Naive thymus-derived CD8-positive, alpha-beta T cell (primary cell): ENCODE measurements around the gene SERTM1. TPM values are rescaled to one million over a fixed set of nuclear protein-coding genes. Genes with fewer than 3 reads are reported as not detected.

Experiments used
- ATAC-seq, 2 donors: fragments of 150-1000 bp; cut with Tn5 transposase in 1 of 2; sonication (Bioruptor Pico), chemical (Tn5 transposase) in 1 of 2; 1 replicate in 1 of 2; 2 replicates in 1 of 2; pipeline ENCODE4 v1.10.0; 2021; ENCODE audit warnings: mild to moderate bottlenecking in 2 of 2, moderate library complexity in 2 of 2
- POLR2A ChIA-PET: fragments of 350-600 bp; sonication (Branson Sonifier 250); formaldehyde crosslinking; loops from one replicate; lab custom pipeline; 2021; ENCODE audit warnings: antibody characterized with exemption; lab: Charles Lee
- DNase-seq, 10 donors: peaks; one replicate each; pipeline versions ENCODE4 v3.0.0 to v3.0.0-alpha.2; 2020 to 2022
- H3K27ac Mint-ChIP-seq, 10 donors: one replicate each; pipeline ENCODE4 v1.8.0; 2020 to 2022; ENCODE audit warnings: mild to moderate bottlenecking in 10 of 10, mixed read lengths in 10 of 10, moderate library complexity in 4 of 10, inconsistent platforms in 1 of 10
- H3K27me3 Mint-ChIP-seq, 5 donors: one replicate each; pipeline ENCODE4 v1.8.0; 2021 to 2022; ENCODE audit warnings: mixed read lengths in 5 of 5
- H3K36me3 Mint-ChIP-seq, 3 donors: one replicate each; pipeline ENCODE4 v1.8.0; 2020 to 2022; ENCODE audit warnings: mixed read lengths in 3 of 3, mild to moderate bottlenecking in 2 of 3, inconsistent platforms in 1 of 3
- H3K4me1 Mint-ChIP-seq, 4 donors: one replicate each; pipeline ENCODE4 v1.8.0; 2021 to 2022; ENCODE audit warnings: mixed read lengths in 4 of 4
- H3K4me3 Mint-ChIP-seq, 10 donors: one replicate each; pipeline ENCODE4 v1.8.0; 2020 to 2022; ENCODE audit warnings: mild to moderate bottlenecking in 10 of 10, mixed read lengths in 10 of 10, moderate library complexity in 6 of 10, inconsistent platforms in 1 of 10
- H3K9me3 Mint-ChIP-seq, 9 donors: one replicate each; pipeline ENCODE4 v1.8.0; 2020 to 2022; ENCODE audit warnings: mixed read lengths in 9 of 9, mild to moderate bottlenecking in 3 of 9, inconsistent platforms in 1 of 9, moderate library complexity in 1 of 9
- polyA plus RNA-seq, 3 donors: library from polyadenylated mRNA; unstranded; fragments of 300-500 nt; fragmentation: Illumina TruSeq; gene quantifications; one replicate each; pipeline ENCODE4 v1.2.3, GENCODE V29; 2021
- total RNA-seq, 8 experiments: library from RNA in 2 of 8; stranded (reverse) in 2 of 8; gene quantifications; one replicate each; pipeline ENCODE4 v1.2.3 and lab custom pipeline; 2021 to 2026

The SERTM1 gene
- total and polyA plus RNA-seq, 5 experiments from 2014 or later = not detected

DNA sequence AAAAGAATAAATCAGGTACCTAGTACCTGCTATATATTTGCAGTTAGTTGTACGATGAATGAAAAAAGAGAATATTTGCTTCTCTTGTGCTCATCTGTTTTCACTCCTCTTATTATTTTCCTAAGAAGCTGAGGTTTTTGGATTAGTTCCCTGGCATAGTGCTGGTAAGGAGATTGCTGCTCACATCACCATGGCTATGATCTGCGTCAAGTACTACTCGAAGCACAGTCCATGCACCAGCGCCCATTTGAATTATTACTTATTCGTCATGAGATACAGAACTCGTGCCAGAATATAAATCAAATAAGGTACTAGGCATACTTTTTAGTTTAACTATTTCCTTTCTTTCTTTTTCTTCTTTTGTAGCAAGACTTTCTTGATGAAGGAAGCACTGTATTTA lies 7.1 kb downstream of the SERTM1 start:
- Mint-ChIP-seq H3K9me3 (peaks cover 0 to 3% (median 0%) of the 10 kb centered on the region in 9 donors), H3K4me3 (no peak overlapping the region), H3K4me1 (no peaks in the 10 kb centered on the region), H3K36me3 (no peaks in the 10 kb centered on the region), H3K27ac (no peak overlapping the region), H3K27me3 (peaks cover 5 to 27% (median 12%) of the 10 kb centered on the region in 5 donors)
- ATAC-seq (no peak), DNase-seq (no peak)
- POLR2A ChIA-PET = no interaction called here

DNA sequence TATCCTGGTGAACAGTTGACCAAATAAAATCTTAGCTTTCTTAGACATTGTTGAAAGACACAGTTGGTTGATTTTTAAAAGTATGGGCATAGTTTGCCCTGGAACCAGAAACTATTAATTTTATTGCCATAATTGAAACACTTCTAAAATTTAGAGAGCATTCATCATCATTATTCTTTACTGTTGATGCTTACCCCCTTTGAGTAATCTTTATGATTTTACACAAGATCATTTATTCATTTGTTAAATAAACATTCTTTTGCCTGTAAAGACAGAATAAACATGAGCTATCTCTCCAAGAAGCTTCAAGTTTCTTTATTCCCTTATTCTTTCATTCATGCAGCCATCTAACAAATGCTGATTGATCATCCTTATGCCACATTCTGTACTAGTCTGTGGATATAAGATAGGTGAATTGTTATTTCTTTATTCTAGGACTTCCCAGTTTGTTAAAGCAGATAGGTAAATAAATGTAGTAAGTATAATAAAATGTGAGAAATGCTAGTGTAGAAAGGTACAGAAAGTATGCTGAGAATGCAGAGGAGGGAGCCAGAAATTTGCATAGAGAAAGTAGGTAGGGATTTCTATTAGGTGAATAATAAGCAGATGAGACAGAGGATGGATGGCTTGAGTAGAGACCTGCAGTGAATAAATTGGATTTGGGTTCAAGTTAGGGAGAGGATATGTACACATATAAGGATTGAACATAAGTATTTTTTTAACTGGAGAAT lies 8.2 kb downstream of the SERTM1 start:
- H3K27me3 Mint-ChIP-seq = peaks cover 5 to 23% (median 8%) of the 10 kb centered on the region in 5 donors
- H3K36me3 Mint-ChIP-seq = no peaks in the 10 kb centered on the region
- DNase-seq (no peak), ATAC-seq (no peak)
- H3K4me1 Mint-ChIP-seq = no peaks in the 10 kb centered on the region
- no peak overlapping the region for H3K27ac Mint-ChIP-seq
- peaks cover 0 to 3% (median 0%) of the 10 kb centered on the region in 9 donors for H3K9me3 Mint-ChIP-seq
- H3K4me3 Mint-ChIP-seq = no peak overlapping the region
- POLR2A ChIA-PET = no interaction called here

DNA sequence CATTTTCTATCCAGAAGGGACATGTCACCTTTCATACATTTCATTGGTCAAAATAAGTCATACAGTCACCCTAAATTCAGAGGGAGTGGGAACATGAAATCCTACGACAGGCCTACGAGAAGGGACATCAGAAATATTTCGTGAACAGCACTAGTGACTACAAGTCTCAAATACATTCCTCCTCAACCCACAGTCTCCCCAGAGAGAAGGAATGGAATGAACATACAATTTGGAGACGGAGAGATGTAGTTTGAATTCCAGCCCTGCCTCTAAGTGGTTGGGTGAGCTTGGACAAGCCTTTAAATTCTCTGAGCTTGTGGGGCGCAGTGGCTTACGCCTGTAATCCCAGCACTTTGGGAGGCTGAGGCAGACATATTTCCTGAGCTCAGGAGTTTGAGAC lies 9.9 kb downstream of the SERTM1 start:
- Mint-ChIP-seq H3K4me3 (no peak overlapping the region), H3K4me1 (no peaks in the 10 kb centered on the region), H3K9me3 (peaks cover 0 to 3% (median 0%) of the 10 kb centered on the region in 9 donors), H3K36me3 (no peaks in the 10 kb centered on the region), H3K27ac (no peak overlapping the region), H3K27me3 (peaks cover 5 to 12% (median 10%) of the 10 kb centered on the region in 5 donors)
- no peak for ATAC-seq
- POLR2A ChIA-PET = no interaction called here
- no peak for DNase-seq

DNA sequence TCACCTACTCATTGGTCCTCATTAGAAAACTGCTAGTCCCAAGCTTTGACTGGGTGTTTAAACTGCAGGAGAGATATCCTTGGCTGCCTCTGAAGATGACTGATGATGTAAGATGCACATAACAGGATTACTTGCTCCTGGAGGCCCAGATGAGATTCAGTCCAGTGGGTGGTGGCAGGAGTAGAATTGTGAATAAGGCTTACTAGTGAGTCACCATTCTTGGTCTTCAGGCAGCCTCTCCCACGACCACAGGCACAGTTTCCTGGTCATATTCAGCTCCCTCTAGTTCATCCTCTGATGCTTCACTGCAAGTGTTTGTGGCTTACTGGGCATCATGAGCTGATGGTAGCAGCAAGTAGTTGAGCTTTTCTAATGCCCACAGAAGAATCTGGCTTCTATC lies 12.1 kb downstream of the SERTM1 start:
- POLR2A ChIA-PET = no interaction called here
- peaks cover 5 to 18% (median 11%) of the 10 kb centered on the region in 5 donors for H3K27me3 Mint-ChIP-seq
- no peaks in the 10 kb centered on the region for H3K36me3 Mint-ChIP-seq
- ATAC-seq (no peak), DNase-seq (no peak)
- no peak overlapping the region for H3K27ac Mint-ChIP-seq
- no peaks in the 10 kb centered on the region for H3K4me1 Mint-ChIP-seq
- H3K4me3 Mint-ChIP-seq = no peak overlapping the region
- H3K9me3 Mint-ChIP-seq = peaks cover 0 to 3% (median 0%) of the 10 kb centered on the region in 9 donors

DNA sequence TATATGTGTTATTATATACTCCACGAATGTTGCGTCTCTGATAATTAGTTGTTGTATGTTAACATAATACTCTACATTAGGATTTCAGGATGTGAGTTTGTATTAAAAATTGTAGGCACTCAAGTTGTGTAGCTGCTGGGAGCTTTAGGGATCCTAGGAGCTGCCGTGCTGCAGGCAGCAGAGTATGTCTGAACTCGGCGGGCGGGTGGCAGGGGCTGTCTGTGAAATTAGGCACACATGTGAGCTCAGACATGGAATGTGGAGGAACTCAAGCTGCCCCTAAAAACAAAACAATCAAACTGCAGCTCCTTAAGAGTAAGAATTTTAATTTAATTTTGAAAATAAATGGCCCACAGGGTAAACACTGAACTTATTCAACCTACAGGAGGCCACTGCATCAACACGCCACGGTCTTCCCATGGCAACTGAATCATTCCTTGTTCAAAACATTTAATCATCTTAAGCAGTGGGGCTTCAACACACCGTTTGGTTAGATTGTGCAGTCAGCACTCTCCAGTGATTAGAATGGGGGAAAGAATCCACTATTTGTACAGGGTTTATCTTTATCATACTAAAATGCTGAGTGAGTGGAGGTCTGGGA lies 22.7 kb downstream of the SERTM1 start:
- POLR2A ChIA-PET = no interaction called here

DNA sequence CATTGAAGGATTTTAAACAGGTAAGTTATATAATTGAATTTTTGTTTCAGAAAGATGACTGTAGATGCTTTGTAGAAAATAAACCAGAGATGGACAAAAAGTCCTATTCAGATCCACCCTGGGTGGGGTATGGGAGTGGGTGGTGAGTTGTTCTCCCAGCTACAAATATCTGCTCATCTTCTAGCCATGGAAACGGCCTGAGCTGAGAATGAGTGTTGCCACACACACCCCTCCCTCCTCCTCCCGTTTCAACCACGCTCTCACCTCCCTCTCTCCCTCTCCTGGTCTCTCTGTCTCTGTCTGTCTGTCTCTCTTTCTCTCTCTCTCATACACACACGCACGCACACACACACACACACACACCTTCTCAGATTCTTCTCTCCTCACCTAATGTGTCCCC lies 26.4 kb downstream of the SERTM1 start:
- ATAC-seq (no peak), DNase-seq (no peak)
- H3K27ac Mint-ChIP-seq = no peak overlapping the region
- no peak overlapping the region for H3K4me3 Mint-ChIP-seq
- POLR2A ChIA-PET = no interaction called here
- H3K4me1 Mint-ChIP-seq = no peaks in the 10 kb centered on the region
- peaks cover 9 to 57% (median 15%) of the 10 kb centered on the region in 5 donors for H3K27me3 Mint-ChIP-seq
- H3K9me3 Mint-ChIP-seq = peaks cover 0 to 10% (median 0%) of the 10 kb centered on the region in 9 donors
- no peaks in the 10 kb centered on the region for H3K36me3 Mint-ChIP-seq

More for the DNA sequence above, 22.7 kb downstream of the SERTM1 start:
- H3K36me3 Mint-ChIP-seq = no peaks in the 10 kb centered on the region
- no peaks in the 10 kb centered on the region for H3K4me1 Mint-ChIP-seq
- H3K4me3 Mint-ChIP-seq = no peak overlapping the region
- H3K27me3 Mint-ChIP-seq = peaks cover 8 to 65% (median 17%) of the 10 kb centered on the region in 5 donors
- ATAC-seq (no peak), DNase-seq (no peak)
- peaks cover 0 to 10% (median 0%) of the 10 kb centered on the region in 9 donors for H3K9me3 Mint-ChIP-seq
- no peak overlapping the region for H3K27ac Mint-ChIP-seq

DNA sequence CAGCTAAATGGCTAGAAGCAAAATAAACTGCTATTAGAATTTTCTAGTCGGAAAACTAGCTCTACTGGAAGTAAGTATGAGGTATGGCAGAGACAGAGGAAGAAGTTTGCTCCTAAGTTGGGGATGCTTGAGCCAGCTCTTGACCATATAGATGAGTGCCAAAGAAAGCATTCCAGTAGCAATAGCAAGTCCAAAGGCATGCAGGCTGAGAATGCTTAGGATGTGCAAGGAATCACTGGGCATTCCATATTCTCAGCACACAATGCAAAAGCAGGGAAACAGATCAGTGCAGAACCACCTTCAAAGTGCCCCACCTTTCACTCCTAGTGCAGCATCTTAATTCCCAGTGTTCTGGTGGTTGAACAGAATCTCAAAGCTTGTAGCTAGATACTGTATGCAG lies 32.9 kb downstream of the SERTM1 start:
- Mint-ChIP-seq H3K9me3 (peaks cover 0 to 2% (median 0%) of the 10 kb centered on the region in 9 donors), H3K4me3 (no peak overlapping the region), H3K36me3 (no peaks in the 10 kb centered on the region), H3K27me3 (peaks cover 3 to 25% (median 8%) of the 10 kb centered on the region in 5 donors), H3K4me1 (no peaks in the 10 kb centered on the region), H3K27ac (no peak overlapping the region)
- POLR2A ChIA-PET = no interaction called here
- no peak for DNase-seq
- no peak for ATAC-seq

DNA sequence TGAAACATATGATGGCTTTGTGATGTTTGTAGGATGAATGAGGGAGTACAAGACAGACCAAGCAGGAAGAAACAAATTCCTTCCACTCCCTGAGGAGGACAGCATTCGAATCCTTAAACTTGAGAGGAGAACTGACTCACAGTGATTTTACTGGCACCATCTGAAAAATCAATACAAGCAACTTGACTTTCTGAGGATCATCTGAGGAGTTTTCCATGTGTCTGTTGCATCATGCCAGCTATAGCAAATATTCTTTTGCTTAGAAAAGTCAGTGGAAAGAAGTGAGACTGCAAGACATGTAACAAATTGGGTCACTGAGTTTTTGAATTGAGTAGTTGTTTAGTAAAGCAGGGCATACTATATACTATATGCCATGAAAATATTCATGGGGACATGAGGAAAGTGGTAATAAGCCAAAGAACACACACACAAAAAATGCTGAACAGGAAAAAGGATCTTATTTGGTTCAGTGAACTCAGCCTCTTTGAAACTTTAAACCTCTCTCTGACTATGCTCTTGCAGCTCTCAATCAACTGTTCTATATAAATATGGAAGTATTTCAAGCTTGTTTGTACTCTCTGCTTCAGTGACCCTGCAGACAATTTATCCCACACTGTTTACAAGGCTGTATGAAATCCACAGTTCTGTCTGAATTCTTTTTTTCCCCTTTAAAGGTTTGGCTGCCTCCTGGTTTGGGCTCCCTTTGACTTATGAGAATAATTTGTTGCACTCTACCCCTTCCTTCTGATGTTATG lies 35.5 kb downstream of the SERTM1 start:
- POLR2A ChIA-PET = no interaction called here
- ATAC-seq = no peak
- Mint-ChIP-seq H3K27me3 (peaks cover 5 to 38% (median 15%) of the 10 kb centered on the region in 5 donors), H3K4me3 (no peak overlapping the region), H3K36me3 (no peaks in the 10 kb centered on the region), H3K9me3 (peaks cover 0 to 2% (median 0%) of the 10 kb centered on the region in 9 donors), H3K4me1 (no peaks in the 10 kb centered on the region), H3K27ac (no peak overlapping the region)
- DNase-seq = no peak

DNA sequence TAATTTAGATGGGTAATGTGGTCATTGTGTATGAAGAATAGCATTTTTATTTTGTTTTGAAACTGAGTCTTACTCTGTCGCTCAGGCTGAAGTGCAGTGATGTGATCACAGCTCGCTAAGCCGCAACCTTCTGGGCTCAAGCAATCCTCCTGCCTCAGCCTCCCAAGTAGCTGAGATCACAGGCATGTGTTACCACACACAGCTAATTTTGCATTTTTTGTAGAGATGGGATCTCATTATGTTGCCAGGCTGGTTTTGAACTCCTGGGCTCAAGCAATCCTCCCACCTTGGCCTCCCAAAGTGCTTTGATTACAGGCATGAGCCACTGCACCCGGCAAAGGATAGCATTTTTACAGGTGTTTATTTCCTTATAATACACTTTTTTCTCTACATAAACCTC lies 36.6 kb downstream of the SERTM1 start:
- peaks cover 5 to 36% (median 12%) of the 10 kb centered on the region in 5 donors for H3K27me3 Mint-ChIP-seq
- H3K27ac Mint-ChIP-seq = no peak overlapping the region
- H3K36me3 Mint-ChIP-seq = no peaks in the 10 kb centered on the region
- H3K4me3 Mint-ChIP-seq = no peak overlapping the region
- H3K9me3 Mint-ChIP-seq = peaks cover 0 to 2% (median 0%) of the 10 kb centered on the region in 9 donors
- no peaks in the 10 kb centered on the region for H3K4me1 Mint-ChIP-seq
- POLR2A ChIA-PET = no interaction called here
- DNase-seq (no peak), ATAC-seq (no peak)

DNA sequence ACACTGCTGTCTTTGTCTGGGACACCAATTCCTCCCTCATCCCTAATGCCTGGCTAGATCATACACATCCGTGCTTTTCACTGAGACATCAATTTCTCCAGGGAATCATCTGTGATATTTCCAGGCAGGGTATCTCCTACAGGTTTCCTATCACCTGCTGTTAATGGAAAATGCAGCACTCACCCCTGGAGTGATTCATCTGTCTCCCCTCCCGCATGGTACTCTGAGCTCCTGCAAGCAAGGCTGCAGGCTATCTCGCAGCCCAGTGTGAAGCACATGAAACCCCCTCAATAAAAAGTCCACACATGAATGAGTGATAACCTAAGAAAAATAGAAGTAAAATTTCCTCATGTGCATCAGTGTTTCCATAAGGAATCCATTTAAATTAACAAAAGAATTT lies 38.5 kb downstream of the SERTM1 start:
- DNase-seq = no peak
- H3K27me3 Mint-ChIP-seq = peaks cover 10 to 37% (median 13%) of the 10 kb centered on the region in 5 donors
- H3K27ac Mint-ChIP-seq = no peak overlapping the region
- H3K36me3 Mint-ChIP-seq = no peaks in the 10 kb centered on the region
- ATAC-seq = no peak
- H3K4me1 Mint-ChIP-seq = no peaks in the 10 kb centered on the region
- POLR2A ChIA-PET = no interaction called here
- H3K4me3 Mint-ChIP-seq = no peak overlapping the region
- H3K9me3 Mint-ChIP-seq = peaks cover 0 to 2% (median 0%) of the 10 kb centered on the region in 9 donors

DNA sequence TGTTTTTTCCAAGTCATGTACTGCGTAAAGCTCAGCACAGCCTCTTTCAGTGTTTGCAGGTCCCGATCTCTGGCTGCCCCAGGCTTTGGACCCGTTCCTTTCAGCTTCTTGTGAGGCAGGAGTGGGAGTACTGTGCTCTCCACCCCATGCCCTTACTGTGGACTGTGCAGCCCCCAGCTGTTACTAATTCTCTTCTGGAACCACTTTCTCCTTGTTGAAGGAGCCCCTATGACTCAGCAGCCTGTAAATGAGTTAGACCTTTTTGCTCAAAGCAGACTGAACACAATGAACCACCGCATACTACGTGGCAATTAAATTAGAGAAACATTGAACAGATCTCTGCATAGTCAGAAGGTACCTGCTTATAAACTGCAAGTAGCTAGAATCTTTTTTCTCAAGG lies 39.0 kb downstream of the SERTM1 start:
- Mint-ChIP-seq H3K27ac (no peak overlapping the region), H3K4me3 (no peak overlapping the region), H3K9me3 (peaks cover 0 to 2% (median 0%) of the 10 kb centered on the region in 9 donors), H3K36me3 (no peaks in the 10 kb centered on the region), H3K4me1 (no peaks in the 10 kb centered on the region), H3K27me3 (peaks cover 10 to 37% (median 13%) of the 10 kb centered on the region in 5 donors)
- POLR2A ChIA-PET = no interaction called here
- ATAC-seq = no peak
- no peak for DNase-seq

DNA sequence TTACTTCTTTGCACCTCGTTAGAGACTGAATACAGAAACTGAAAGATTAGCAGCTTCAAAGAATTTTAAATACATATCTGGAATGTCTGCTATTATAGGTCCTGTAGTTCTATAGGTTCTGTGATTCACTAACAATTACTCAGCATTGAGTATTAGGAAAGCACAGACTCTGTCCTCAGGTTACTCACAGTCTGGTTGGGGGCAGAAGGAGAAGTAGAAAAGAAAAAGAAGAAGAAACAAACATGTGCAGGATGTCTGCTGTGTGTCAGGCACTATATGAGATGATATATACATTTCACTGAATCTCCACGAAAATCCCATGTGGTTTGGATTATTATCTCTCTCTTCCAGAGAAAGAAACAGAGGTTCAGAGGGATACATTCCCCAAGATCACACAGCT lies 40.1 kb downstream of the SERTM1 start:
- Mint-ChIP-seq H3K9me3 (no peaks in the 10 kb centered on the region), H3K4me1 (no peaks in the 10 kb centered on the region), H3K27ac (no peak overlapping the region), H3K4me3 (no peak overlapping the region), H3K36me3 (no peaks in the 10 kb centered on the region), H3K27me3 (peaks cover 10 to 41% (median 15%) of the 10 kb centered on the region in 5 donors)
- POLR2A ChIA-PET = interaction anchor here (0.7 kb wide), 1 partner anchor 32 kb away, joined by 3 read pairs; no protein-coding TSS in a partner anchor
- ATAC-seq (no peak), DNase-seq (no peak)

DNA sequence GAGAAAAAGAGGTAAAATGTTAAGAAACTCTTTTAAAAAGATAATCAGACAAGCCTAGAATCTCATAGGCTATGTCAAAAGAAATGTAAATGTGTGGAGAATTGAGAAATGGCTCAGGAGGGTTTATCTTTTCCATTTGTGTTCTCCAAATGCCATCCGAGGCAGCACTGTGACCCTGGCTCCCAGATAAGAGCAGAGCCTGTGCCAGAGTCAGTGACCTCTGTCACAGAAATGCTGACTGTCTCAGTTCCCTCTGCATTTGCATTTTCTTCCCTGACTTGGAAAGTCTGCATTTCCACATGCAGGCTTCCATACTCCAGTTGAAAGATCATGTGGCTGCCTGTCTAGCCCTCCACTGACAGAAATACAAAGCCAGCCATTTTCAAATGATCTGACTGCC lies 42.0 kb downstream of the SERTM1 start:
- Mint-ChIP-seq H3K4me1 (no peaks in the 10 kb centered on the region), H3K27me3 (peaks cover 11 to 55% (median 22%) of the 10 kb centered on the region in 5 donors), H3K27ac (no peak overlapping the region), H3K9me3 (no peaks in the 10 kb centered on the region), H3K36me3 (no peaks in the 10 kb centered on the region), H3K4me3 (no peak overlapping the region)
- DNase-seq = no peak
- no peak for ATAC-seq
- POLR2A ChIA-PET = no interaction called here
